GM19372 (cell line): Measurements from ENCODE around the gene TAF5L.
"Not testable (repeated sequence)": the region's sequence is repeated elsewhere in the genome, so short reads cannot be mapped to it uniquely, and the experiment has no call there.

Experiments used
- ATAC-seq: cut with Tn5 transposase; IDR thresholded peaks from one replicate; pipeline ENCODE4 v1.9.1; 2021; ENCODE audit warnings: mild to moderate bottlenecking, low read depth, moderate library complexity; ENCODE audit not compliant: unreplicated experiment

The TAF5L gene

GRCh38 chr1:229608590-229608989 lies 17.3 kb downstream of the TAF5L start:
- no peak for ATAC-seq

- no peak for ATAC-seq
Observed at GRCh38 chr1:229607370-229607769, 18.6 kb downstream of the TAF5L start.

- no peak for ATAC-seq
Observed at GRCh38 chr1:229603371-229604005, 22.4 kb downstream of the TAF5L start.

GRCh38 chr1:229600229-229600628 lies 25.7 kb downstream of the TAF5L start:
- ATAC-seq: no peak

- ATAC-seq: no peak
Observed at GRCh38 chr1:229599218-229599954, 26.5 kb downstream of the TAF5L start.

- no peak for ATAC-seq
Observed at GRCh38 chr1:229597877-229598276, 28.0 kb downstream of the TAF5L start.

- ATAC-seq: no peak
Observed at GRCh38 chr1:229596925-229597699, 28.8 kb downstream of the TAF5L start.

- not testable (repeated sequence) for ATAC-seq
Observed at GRCh38 chr1:229595876-229596275, 30.0 kb downstream of the TAF5L start.

- ATAC-seq: no peak
Observed at GRCh38 chr1:229594227-229595008, 31.5 kb downstream of the TAF5L start.

GRCh38 chr1:229593800-229594199 lies 32.1 kb downstream of the TAF5L start:
- ATAC-seq: no peak

- ATAC-seq: no peak
Observed at GRCh38 chr1:229590119-229590518, 35.8 kb downstream of the TAF5L start.

- ATAC-seq: no peak
Observed at GRCh38 chr1:229585338-229585737, 40.6 kb downstream of the TAF5L start.

GRCh38 chr1:229582715-229583114 lies 43.2 kb downstream of the TAF5L start:
- no peak for ATAC-seq

GRCh38 chr1:229582011-229582694 lies 43.8 kb downstream of the TAF5L start:
- no peak for ATAC-seq

- no peak for ATAC-seq
Observed at GRCh38 chr1:229581485-229581884, 44.4 kb downstream of the TAF5L start.

- peak; percentile 79 for ATAC-seq
Observed at GRCh38 chr1:229579059-229579673, 46.8 kb downstream of the TAF5L start.

- peak; percentile 47 for ATAC-seq
Observed at GRCh38 chr1:229578168-229579058, 47.5 kb downstream of the TAF5L start.

GRCh38 chr1:229574679-229575442 lies 51.1 kb downstream of the TAF5L start:
- no peak for ATAC-seq
